NCI-H146 treated with DMSO at 0.1 percent for 48 hours (cell line): ENCODE results near the gene NANOS2.

Source experiments
- DNase-seq: peaks from one replicate; lab custom pipeline; 2025; ENCODE audit not compliant: unreplicated experiment; lab: John Stamatoyannopoulos, UW

The NANOS2 gene

GRCh38 chr19:45929247-45929646 is 14.7 kb upstream of the NANOS2 start:
- no peak for DNase-seq

DNA sequence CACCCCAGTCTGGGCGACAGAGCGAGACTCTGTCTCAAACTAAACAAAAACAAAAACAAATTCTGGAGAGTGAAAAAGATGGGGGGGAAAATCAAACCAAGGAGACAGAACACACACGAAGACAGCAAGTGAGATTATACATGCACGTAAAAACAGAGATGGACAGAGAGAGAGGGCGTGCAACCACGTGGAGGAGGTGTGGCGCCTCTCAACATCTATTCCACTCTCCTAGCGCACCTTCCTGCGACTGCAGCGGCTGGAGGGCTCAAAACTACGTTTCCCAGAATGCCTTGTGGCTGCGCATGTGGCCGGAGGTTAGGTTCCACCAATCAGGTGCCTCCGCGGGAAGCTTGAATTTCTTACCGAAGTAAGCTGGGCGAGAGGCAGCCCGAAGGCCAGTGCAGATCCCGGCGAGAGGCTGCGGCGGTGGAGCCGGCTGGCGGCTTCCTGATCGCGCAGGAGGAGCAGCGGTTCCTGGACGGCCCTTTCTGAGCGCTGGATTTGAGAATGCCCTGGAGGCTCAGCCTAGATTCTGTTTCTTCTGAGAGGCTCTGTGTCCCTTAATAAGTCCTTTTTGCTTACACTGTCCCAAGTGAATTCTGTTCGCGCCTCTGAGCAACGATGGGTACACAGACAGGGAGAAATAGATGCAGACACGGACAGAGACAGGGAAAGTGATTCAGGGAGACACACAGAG is 13.1 kb upstream of the NANOS2 start:
- peak; percentile 93 for DNase-seq

GRCh38 chr19:45924891-45925447 is 10.4 kb upstream of the NANOS2 start:
- DNase-seq: peak; percentile 24

DNA sequence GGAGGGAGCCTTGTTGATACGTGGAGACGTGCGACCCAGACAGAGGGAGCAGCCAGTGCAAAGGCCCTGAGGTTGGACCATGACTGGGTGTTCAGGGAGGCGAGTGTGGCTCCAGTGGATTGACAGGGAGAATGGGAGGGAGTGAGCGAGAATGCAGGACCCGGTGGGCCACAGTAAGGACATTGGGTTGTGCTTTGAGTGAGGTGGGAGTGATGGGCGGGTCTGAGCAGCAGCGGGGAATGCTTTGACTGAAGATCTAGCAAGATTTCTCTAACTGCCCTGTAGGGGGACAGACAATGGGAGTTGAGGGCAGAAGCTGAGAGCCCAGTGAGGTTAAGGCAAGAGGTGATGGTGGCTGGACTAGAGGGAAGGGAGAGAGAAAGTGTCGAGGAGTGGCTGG is 7.7 kb upstream of the NANOS2 start:
- DNase-seq: no peak

- DNase-seq: no peak
Observed at GRCh38 chr19:45920458-45920857, 5.9 kb upstream of the NANOS2 start.

DNA sequence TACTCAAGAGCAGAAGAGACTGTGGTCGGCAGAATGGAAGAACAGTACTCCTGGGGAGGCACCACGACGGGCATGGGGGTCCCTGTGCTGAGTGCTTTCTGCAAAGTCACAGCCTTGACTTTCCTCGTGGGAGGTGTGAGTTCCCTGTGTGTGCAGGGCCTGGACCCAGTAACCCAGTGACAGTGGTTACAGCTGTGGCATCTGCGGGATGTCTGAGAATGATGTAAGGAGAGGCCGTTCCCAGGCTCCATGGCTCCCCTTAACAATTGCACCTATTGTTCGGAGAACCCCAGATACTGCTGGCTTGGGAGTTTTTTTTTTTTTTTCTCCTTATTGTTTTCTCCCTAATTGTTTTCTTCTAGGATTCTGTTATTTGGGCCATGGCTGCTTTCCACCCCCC is 5.1 kb upstream of the NANOS2 start:
- no peak for DNase-seq

GRCh38 chr19:45918721-45919120 is 4.1 kb upstream of the NANOS2 start:
- no peak for DNase-seq

GRCh38 chr19:45917421-45918091 is 3.0 kb upstream of the NANOS2 start:
- DNase-seq: no peak

DNA sequence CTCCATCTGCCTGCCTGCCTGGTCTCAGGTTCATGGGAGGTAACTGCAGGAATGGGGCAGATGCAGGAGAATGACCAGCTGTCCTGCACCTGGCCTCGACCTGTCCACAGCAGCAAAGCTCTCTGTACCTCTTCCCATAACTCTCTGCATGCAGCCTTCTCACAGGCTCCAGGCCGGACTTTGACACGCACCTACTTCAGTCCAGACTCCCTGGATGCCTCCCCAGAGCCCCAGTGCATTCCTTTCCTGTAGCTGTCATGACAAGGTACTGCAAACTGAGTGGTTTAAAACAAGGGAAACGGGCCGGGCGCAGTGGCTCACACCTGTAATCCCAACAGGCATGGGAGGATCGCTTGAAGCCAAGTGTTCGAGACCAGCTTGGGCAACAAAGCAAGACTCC is 3.3 kb downstream of the NANOS2 start:
- DNase-seq: no peak

- no peak for DNase-seq
Observed at GRCh38 chr19:45908956-45909355, 5.6 kb downstream of the NANOS2 start.

- DNase-seq: no peak
Observed at GRCh38 chr19:45906221-45906620, 8.4 kb downstream of the NANOS2 start.

GRCh38 chr19:45905011-45905410 is 9.6 kb downstream of the NANOS2 start:
- no peak for DNase-seq

DNA sequence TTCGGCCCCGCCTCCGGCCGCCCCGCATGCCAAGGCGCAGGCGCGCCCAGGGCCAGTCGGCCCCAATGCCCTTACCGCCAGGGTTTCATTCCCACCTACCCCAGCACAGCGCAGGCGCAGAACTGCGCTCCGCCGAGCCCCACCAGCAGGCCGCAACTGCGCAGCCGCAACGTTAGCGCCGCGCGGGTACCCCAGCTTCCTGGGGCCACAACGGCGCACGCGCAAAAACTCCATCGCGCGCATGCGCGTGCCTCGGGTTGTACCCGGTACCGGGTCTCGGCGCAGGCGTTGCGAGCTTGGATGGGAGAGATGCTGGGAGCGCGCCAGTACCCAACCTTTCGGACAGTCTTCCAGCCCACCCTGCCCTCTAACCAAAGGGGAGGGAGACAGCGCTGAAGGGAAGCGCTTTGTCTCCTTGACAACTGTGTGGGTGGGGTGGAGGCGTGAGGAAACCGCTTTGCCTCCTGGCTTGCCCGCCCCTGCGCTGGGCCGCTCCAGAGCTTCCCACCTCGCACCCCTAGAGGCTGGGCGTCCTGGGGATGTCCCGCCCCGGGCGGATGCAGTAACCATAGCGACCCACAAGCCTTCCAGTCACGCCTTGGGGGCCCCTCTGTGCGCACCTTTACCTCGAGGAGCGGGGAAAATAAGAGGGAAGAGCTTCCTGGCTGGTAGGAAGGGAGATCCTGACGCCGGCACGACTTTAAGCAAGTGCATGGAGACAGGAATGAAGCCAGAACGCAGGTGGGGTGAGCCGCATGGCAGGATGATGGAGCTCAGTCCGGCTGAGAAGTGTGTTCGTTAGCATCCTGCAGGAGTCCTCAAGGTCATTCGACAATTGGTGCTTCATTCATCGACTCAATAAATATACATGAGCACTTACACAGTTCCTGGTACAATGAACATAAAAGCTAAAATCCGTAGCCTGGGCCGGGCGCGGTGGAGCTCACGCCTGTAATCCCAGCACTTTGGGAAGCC is 11.6 kb downstream of the NANOS2 start:
- DNase-seq: peak; percentile 98

DNA sequence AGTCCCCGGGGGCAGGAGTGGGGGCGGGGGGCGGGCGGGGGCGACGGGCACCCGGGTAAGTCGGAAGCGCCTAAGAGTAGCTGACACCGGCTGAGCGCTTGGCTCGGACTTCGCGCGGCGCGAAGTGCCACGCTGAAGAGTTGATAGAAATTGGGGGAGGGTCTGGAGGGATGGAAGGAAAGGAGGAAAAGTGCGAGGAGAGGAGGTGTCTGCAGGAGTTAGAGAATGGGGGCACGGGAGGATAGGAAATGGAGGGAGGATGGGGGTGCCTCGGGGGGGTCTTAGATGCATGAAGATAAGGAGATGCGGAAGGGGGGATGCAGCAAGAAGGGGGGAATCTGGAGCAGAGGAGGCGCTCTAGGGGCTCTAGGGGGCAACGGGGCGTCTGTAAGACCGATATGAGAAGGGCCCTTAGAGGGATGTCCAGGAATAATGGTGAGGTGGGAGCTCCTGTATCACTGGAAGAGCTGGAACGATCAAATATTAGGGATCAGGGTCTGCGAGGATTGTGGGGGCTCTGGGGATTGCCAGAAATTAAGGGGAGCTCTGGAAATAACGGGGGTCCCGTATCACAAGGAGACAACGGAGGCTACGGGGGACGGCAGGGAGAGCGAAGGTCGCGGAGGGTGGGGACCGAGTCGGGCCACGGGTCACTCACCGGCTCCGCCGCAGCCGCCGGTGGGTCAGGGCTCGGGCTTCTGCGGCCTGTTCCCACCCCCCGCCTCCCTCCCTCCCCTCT is 12.5 kb downstream of the NANOS2 start, which contains the start of gene MYPOP:
Gene MYPOP, minus strand, starts transcription at position 702 of the 739 bp plus-strand sequence. CDS start 840 bp downstream, outside the sequence.
- peak; percentile 33 for DNase-seq

- DNase-seq: no peak
Observed at GRCh38 chr19:45901432-45901911, 13.1 kb downstream of the NANOS2 start.

- DNase-seq: no peak
Observed at GRCh38 chr19:45900738-45901431, 13.7 kb downstream of the NANOS2 start.

- DNase-seq: no peak
Observed at GRCh38 chr19:45899919-45900589, 14.5 kb downstream of the NANOS2 start.

DNA sequence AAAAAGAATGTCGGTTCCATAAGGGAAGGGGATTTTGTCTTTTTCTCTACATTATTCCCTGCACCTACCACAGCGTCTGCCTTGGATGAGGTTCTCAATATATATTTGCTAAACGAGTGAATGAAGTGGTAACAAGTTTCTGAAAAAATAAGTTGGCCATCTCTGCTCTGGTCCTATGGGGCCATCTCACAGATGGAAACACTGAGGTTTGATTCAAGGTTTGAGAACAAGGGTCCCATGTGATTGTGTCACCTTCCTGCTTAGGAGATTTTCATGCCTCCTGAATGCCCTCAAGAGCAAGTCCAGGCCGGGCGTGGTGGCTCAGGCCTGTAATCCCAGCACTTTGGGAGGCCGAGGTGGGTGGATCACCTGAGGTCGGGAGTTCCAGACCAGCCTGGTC is 15.3 kb downstream of the NANOS2 start:
- no peak for DNase-seq

- DNase-seq: no peak
Observed at GRCh38 chr19:45897261-45897812, 17.2 kb downstream of the NANOS2 start.
